Smooth muscle cell (in vitro differentiated cells): ENCODE results near the gene TBL2. TPM values are rescaled to one million over a fixed set of nuclear protein-coding genes. Genes with fewer than 3 reads are reported as not detected.
"Not testable (repeated sequence)": the region's sequence is repeated elsewhere in the genome, so short reads cannot be mapped to it uniquely, and the experiment has no call there.

Experiments used
- DNase-seq: peaks from one replicate; lab custom pipeline; 2025; ENCODE audit not compliant: unreplicated experiment; lab: John Stamatoyannopoulos, UW
- H2AFZ ChIP-seq: fragments of 200-600 bp; sonication (generic); 2 replicates; pipeline ENCODE4 v1.6.0; 2016; ENCODE audit warnings: antibody characterized with exemption, low read depth, mild to moderate bottlenecking
- H3F3A ChIP-seq: fragments of 200-600 bp; sonication (generic); 2 replicates; pipeline ENCODE4 v1.6.0; 2017; ENCODE audit warnings: antibody characterized with exemption, low read depth
- H3K27ac ChIP-seq: fragments of 200-600 bp; sonication (generic); 2 replicates; pipeline ENCODE4 v1.5.1; 2016; ENCODE audit warnings: low read depth, mild to moderate bottlenecking
- H3K27me3 ChIP-seq: fragments of 200-600 bp; sonication (generic); 2 replicates; pipeline ENCODE4 v1.6.1; 2016; ENCODE audit warnings: low read depth, mild to moderate bottlenecking
- H3K36me3 ChIP-seq: fragments of 200-600 bp; sonication (generic); 2 replicates; pipeline ENCODE4 v1.5.1; 2016; ENCODE audit warnings: low read depth
- H3K4me1 ChIP-seq: fragments of 200-600 bp; sonication (generic); 2 replicates; pipeline ENCODE4 v1.5.1; 2016; ENCODE audit warnings: low read depth
- H3K4me2 ChIP-seq: fragments of 200-600 bp; sonication (generic); 2 replicates; pipeline ENCODE4 v1.6.0; 2016; ENCODE audit warnings: mild to moderate bottlenecking
- H3K4me3 ChIP-seq: fragments of 200-600 bp; sonication (generic); 2 replicates; pipeline ENCODE4 v1.5.1; 2016; ENCODE audit warnings: mild to moderate bottlenecking
- H3K79me2 ChIP-seq: fragments of 200-600 bp; sonication (generic); 2 replicates; pipeline ENCODE4 v1.6.0; 2016; ENCODE audit warnings: low read depth, mild to moderate bottlenecking
- H3K9ac ChIP-seq: fragments of 200-600 bp; sonication (generic); 2 replicates; pipeline ENCODE4 v1.6.0; 2016; ENCODE audit warnings: low read depth
- H3K9me3 ChIP-seq: fragments of 200-600 bp; sonication (generic); replicated peaks from 2 replicates; pipeline ENCODE4 v1.5.1; 2016; ENCODE audit warnings: low read depth
- H4K20me1 ChIP-seq: fragments of 200-600 bp; sonication (generic); 2 replicates; pipeline ENCODE4 v1.6.0; 2016; ENCODE audit warnings: low read depth
- CTCF ChIP-seq: fragments of 200-600 bp; sonication (generic); IDR thresholded peaks from 2 replicates; pipeline ENCODE4 v1.5.1; 2017; ENCODE audit warnings: borderline replicate concordance, mild to moderate bottlenecking, antibody characterized with exemption; ENCODE audit not compliant: insufficient read depth, poor library complexity, severe bottlenecking
- WGBS: methylation state at CpG from one replicate; pipeline ENCODE4 v1.1.7; 2016; ENCODE audit warnings: low lambda C conversion rate; 5-methylcytosine and 5-hydroxymethylcytosine counted together
- polyA plus RNA-seq: library from polyadenylated mRNA; unstranded; fragments of >200 nt; fragmentation: Nextera tagmentation; extraction: Ambion mirVana; gene quantifications from 2 replicates; pipeline ENCODE4 v1.2.1, GENCODE V29; 2016
- total RNA-seq: library from RNA; depleted of rRNA; stranded (reverse); fragments of >200 nt; gene quantifications from 2 replicates; pipeline ENCODE4 v1.2.3, GENCODE V29; 2014

TBL2 gene
- total and polyA plus RNA-seq, 2 experiments from 2014 or later = 67.6 to 78.5 TPM

GRCh38 chr7:73569042-73569608 lies 9.3 kb downstream of the TBL2 start:
- 93% methylated on average over 5 of the region's 5 CpGs for WGBS

DNA sequence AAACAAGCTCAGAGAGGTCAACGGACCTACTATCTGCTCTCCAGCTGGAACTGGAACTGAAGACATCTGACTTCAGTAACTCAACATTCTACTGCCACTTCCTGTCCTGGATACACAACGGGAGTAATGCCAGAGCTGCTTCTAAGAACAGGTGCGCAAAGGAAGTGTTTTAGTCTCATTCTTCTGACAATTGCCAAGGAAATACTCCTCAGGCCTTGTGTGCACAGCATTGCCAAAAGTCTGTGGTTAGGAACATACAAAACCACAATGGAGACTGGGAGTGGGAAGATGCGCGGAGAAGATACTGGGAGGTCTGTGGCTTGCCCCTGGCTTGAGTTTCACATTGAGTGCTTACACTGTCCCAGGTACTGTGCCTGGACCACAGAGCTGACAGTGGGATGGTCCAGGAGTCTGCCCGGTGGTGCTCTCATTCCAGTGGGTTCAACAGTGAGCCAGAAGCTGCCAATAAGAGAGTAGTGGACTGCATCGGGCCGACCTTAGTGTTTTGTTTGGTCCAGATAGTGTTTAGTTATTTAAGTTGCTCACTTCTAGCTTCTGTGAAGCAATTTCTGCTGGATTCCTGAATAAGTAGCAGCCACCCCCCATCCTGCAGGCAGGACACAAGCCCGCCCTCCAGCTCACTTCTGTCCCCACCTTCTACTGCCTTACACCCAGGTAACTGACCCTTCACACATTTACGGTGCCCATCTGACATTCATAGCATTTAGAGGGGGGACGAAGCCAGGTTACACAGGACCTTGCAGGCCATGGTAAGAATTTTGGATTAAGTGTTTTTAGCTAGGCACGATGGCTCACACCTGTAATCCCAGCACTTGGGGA lies 10.3 kb downstream of the TBL2 start:
- no peak overlapping the region for H3K4me2 ChIP-seq
- no peak overlapping the region for H3K9ac ChIP-seq
- no peak overlapping the region for H2AFZ ChIP-seq
- H3K9me3 ChIP-seq = no peaks in the 10 kb centered on the region
- H3K79me2 ChIP-seq = no peaks in the 10 kb centered on the region
- peaks cover 46% of the 10 kb centered on the region for H4K20me1 ChIP-seq
- no peak overlapping the region for H3K27ac ChIP-seq
- H3F3A ChIP-seq = peaks cover 29% of the 10 kb centered on the region
- TF ChIP-seq CTCF = no peak
- H3K4me1 ChIP-seq = no peaks in the 10 kb centered on the region
- H3K4me3 ChIP-seq = no peak overlapping the region
- DNase-seq = no peak
- peaks cover 12% of the 10 kb centered on the region for H3K36me3 ChIP-seq
- WGBS = 91% methylated on average over 12 of the region's 12 CpGs
- H3K27me3 ChIP-seq = no peaks in the 10 kb centered on the region

More at GRCh38 chr7:73569042-73569608, 9.3 kb downstream of the TBL2 start:
- Histone ChIP-seq H3K27ac (no peak overlapping the region), H3K79me2 (peaks cover 4% of the 10 kb centered on the region), H3K4me2 (no peak overlapping the region), H4K20me1 (peaks cover 56% of the 10 kb centered on the region), H3K4me1 (no peaks in the 10 kb centered on the region), H3K4me3 (no peak overlapping the region), H3K9ac (no peak overlapping the region), H3F3A (peaks cover 29% of the 10 kb centered on the region), H3K27me3 (no peaks in the 10 kb centered on the region), H3K36me3 (peaks cover 14% of the 10 kb centered on the region), H2AFZ (no peak overlapping the region), H3K9me3 (no peaks in the 10 kb centered on the region)
- TF ChIP-seq CTCF = no peak
- DNase-seq = no peak

- H3K9ac ChIP-seq = no peak overlapping the region
- no peaks in the 10 kb centered on the region for H3K27me3 ChIP-seq
- peaks cover 26% of the 10 kb centered on the region for H3F3A ChIP-seq
- DNase-seq = no peak
- H3K4me1 ChIP-seq = no peaks in the 10 kb centered on the region
- WGBS = 93% methylated on average over 4 of the region's 4 CpGs
- H4K20me1 ChIP-seq = peaks cover 37% of the 10 kb centered on the region
- no peaks in the 10 kb centered on the region for H3K9me3 ChIP-seq
- no peaks in the 10 kb centered on the region for H3K79me2 ChIP-seq
- H2AFZ ChIP-seq = no peak overlapping the region
- peaks cover 5% of the 10 kb centered on the region for H3K36me3 ChIP-seq
- no peak for TF ChIP-seq CTCF
- H3K4me3 ChIP-seq = no peak overlapping the region
- no peak overlapping the region for H3K27ac ChIP-seq
- H3K4me2 ChIP-seq = no peak overlapping the region
These were observed 11.2 kb downstream of the TBL2 start for GRCh38 chr7:73567140-73567539.

GRCh38 chr7:73566431-73566830 lies 11.9 kb downstream of the TBL2 start:
- not testable (repeated sequence) for H3K4me2 ChIP-seq, H3K9ac ChIP-seq, H3K27ac ChIP-seq, H3K9me3 ChIP-seq, H3K27me3 ChIP-seq, DNase-seq, H3K4me3 ChIP-seq, H3K4me1 ChIP-seq, H3K79me2 ChIP-seq, H2AFZ ChIP-seq, H3K36me3 ChIP-seq
- peaks cover 26% of the 10 kb centered on the region for H3F3A ChIP-seq
- peaks cover 31% of the 10 kb centered on the region for H4K20me1 ChIP-seq
